Right kidney (tissue), 9 donors: Measurements from ENCODE around the gene UTP11.
"Not testable (repeated sequence)": the region's sequence is repeated elsewhere in the genome, so short reads cannot be mapped to it uniquely, and the experiment has no call there.

Source experiments
- DNase-seq: peaks from one replicate; pipeline ENCODE4 v3.0.0-alpha.2; 2016
- long read RNA-seq, 8 donors: transcript quantifications; one replicate each; lab custom pipeline, GENCODE V29; 2026

Gene UTP11, protein sequence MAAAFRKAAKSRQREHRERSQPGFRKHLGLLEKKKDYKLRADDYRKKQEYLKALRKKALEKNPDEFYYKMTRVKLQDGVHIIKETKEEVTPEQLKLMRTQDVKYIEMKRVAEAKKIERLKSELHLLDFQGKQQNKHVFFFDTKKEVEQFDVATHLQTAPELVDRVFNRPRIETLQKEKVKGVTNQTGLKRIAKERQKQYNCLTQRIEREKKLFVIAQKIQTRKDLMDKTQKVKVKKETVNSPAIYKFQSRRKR
- long read RNA-seq, donor 1, transcript UTP11-201 (8 exons, 2,019 nt), result major isoform, 21 of 22 reads
- long read RNA-seq, donor 1, partial matches to known transcripts, result 0 of 22 reads
- long read RNA-seq, donor 1, other reads (novel, unspliced or antisense), result 0 of 22 reads
- long read RNA-seq, donor 2, transcript UTP11-201 (8 exons, 2,019 nt), result major isoform, 10 of 10 reads
- long read RNA-seq, donor 2, partial matches to known transcripts, result 0 of 10 reads
- long read RNA-seq, donor 2, other reads (novel, unspliced or antisense), result 0 of 10 reads
- long read RNA-seq, donor 3, transcript UTP11-201 (8 exons, 2,019 nt), result major isoform, 11 of 13 reads
- long read RNA-seq, donor 3, partial matches to known transcripts, result 0 of 13 reads
- long read RNA-seq, donor 3, other reads (novel, unspliced or antisense), result 0 of 13 reads
- long read RNA-seq, donor 4, transcript UTP11-201 (8 exons, 2,019 nt), result major isoform, 16 of 19 reads
- long read RNA-seq, donor 4, partial matches to known transcripts, result 0 of 19 reads
- long read RNA-seq, donor 4, other reads (novel, unspliced or antisense), result 0 of 19 reads
- long read RNA-seq, donor 5, transcript UTP11-201 (8 exons, 2,019 nt), result major isoform, 35 of 36 reads
- long read RNA-seq, donor 5, partial matches to known transcripts, result 0 of 36 reads
- long read RNA-seq, donor 5, other reads (novel, unspliced or antisense), result 0 of 36 reads
- long read RNA-seq, donor 6, transcript UTP11-201 (8 exons, 2,019 nt), result major isoform, 15 of 18 reads
- long read RNA-seq, donor 6, partial matches to known transcripts, result 0 of 18 reads
- long read RNA-seq, donor 6, other reads (novel, unspliced or antisense), result 0 of 18 reads
- long read RNA-seq, donor 7, transcript UTP11-201 (8 exons, 2,019 nt), result major isoform, 24 of 47 reads
- long read RNA-seq, donor 7, partial matches to known transcripts, result 21 of 47 reads
- long read RNA-seq, donor 7, other reads (novel, unspliced or antisense), result 0 of 47 reads
- long read RNA-seq, donor 8, transcript UTP11-201 (8 exons, 2,019 nt), result major isoform, 13 of 14 reads
- long read RNA-seq, donor 8, partial matches to known transcripts, result 0 of 14 reads
- long read RNA-seq, donor 8, other reads (novel, unspliced or antisense), result 0 of 14 reads

DNA sequence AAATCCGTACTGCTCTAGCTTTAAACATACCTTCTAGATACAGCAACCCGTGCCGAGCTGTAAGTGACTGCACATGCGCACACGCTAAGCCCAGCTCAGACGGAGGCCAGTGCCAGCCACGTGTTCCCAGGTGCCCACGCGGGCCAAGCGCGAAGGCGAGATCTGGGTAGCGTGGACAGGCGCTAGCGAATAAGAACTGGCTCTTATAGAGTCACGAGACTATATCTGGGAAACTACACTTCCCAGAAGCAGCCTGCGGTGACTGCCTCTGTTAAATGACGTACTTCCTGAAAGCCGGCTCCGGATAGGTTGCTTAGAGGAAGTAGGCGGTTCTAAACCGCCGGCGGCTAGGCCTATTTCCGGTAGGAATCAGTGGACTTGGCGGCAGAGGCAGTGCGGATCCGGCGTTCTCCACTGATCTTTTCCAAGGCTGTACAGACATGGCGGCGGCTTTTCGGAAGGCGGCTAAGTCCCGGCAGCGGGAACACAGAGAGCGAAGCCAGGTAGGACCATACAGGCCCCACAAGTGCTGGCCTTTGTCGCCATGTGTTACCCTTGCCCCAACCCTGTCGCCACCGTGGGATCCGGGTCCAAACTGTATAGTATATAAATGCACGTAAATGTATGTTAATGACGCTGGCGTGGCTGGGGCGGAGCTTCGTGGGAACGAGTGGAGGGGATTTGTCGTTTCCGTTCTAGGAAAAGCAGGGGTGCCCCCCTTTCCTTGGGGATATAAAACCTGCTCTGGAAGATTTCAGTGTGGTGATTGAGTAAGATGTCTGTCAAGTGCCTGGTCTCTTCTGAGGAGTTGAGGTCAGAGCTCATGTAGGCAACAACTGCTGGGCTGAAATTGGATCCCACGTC lies at the start of gene UTP11:
Gene UTP11, plus strand, starts transcription at position 372 of the 864 bp plus-strand sequence. Its CDS starts 69 bp downstream, at position 441.
- DNase-seq, result peak; percentile 88

DNA sequence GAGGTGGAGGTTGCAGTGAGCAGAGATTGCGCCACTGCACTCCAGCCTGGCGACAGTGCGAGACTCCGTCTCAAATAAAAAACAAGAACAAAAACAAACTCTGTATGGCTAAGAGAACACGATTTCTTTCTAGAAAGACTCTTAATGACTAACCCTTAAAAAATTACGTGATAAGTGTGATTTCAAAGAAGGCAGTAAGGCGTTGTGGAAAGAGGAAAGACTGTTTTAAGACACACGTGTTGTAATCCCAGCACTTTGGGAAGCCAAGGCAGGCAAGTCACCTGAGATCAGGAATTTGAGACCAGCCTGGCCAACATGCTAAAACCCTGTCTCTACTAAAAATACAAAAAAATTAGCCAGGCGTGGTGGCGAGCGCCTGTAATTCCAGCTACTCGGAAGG lies 48.4 kb upstream of the UTP11 start:
- not testable (repeated sequence) for DNase-seq

DNA sequence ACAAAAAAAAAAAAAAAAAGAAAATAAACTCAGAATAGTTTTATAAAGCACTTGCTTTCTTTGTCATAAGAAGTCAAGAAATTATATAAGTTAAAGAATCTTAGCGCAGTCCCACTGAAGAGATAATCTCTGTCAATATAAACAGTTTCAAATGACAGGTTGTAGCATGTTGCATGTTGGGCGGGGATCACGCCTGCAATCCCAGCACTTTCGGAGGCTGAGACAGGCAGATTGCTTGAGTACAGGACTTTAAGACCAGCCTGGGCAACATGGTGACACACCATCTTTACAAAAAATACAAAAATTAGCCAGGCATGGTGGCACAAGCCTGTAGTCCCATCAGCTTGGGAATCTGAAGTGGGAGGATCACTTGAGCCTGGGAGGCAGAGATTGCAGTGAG lies 47.2 kb upstream of the UTP11 start:
- no peak for DNase-seq

DNA sequence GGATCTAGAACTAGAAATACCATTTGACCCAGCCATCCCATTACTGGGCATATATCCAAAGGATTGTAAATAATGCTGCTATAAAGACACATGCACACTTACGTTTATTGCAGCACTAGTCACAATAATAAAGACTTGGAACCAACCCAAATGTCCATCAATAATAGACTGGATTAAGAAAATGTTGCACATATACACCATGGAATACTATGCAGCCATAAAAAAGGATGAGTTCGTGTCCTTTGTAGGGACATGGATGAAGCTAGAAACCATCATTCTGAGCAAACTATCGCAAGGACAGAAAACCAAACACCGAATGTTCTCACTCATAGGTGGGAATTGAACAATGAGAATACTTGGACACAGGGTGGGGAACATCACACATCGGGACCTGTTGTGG lies 38.9 kb upstream of the UTP11 start:
- not testable (repeated sequence) for DNase-seq

DNA sequence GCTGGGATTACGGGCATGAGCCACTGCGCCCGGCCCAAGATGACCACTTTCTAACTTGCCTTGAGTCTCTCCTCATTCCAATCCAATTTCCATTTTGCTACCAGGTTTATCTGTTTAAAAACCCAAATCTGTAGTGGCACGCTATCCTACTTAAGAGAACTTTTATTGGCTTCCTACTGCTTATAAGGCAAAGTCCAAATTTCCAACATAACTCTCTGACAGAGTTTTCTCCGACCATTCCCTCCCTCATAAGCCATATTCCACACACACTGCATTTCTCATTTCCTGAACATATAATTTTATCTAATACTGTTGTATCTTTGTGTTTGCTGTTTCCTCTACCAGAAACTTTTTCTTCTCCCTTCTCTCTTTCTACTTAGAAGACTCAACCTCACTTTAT lies 38.0 kb upstream of the UTP11 start:
- no peak for DNase-seq

DNA sequence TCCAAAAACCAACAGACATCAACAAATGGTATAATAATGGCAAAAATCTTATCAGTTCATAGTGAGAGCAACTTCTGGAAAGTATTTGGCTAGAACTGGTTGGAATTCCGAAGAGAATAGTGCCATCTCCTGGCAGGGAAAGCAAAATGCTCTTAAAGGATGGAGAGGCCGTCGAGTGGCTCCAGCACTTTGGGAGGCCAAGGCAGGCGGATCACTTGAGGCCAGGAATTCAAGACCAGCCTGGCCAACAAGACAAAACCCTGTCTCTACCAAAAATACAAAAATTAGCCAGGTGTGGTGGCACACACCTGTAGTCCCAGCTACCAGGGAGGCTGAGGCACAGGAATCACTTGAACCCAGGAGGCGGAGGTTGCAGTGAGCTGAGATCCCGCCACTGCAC lies 37.5 kb upstream of the UTP11 start:
- DNase-seq, result not testable (repeated sequence)

DNA sequence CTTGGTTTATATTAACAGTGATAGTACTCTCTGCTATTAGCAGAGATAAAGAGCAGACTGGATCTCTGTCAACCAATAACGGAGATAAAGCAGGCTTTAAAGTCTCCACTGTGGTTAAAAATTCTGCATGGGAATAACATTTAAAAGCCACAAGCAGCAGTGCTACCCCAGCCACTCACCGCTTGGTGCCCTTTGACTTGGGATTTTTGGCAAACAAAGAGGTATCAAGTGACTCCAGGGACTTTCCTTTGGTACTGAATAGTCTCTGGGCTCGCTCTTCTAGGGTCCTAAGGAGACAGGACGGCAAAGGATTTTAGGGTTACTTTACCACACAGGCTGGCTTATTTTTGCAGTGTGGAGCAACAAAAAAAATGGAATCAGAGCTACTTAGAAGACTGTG lies 34.0 kb upstream of the UTP11 start:
- DNase-seq, result no peak

DNA sequence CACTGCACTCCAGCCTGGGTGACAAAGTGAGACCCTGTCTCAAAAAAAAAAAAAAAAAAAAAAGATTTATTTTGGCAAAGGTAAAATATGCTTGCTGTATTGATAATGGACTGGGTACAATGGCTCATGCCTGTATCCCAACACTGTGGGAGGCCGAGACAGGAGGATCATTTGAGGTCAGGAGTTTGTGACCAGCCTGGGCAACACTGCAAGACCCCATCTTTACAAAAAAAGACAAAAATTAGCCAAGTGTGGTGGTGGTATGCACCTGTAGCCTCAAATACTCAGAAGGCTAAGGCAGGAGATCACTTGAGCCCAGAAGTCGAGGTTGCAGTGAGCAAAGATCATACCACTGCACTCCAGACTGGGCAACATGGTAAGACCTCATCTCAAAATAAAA lies 29.0 kb upstream of the UTP11 start:
- DNase-seq, result no peak

DNA sequence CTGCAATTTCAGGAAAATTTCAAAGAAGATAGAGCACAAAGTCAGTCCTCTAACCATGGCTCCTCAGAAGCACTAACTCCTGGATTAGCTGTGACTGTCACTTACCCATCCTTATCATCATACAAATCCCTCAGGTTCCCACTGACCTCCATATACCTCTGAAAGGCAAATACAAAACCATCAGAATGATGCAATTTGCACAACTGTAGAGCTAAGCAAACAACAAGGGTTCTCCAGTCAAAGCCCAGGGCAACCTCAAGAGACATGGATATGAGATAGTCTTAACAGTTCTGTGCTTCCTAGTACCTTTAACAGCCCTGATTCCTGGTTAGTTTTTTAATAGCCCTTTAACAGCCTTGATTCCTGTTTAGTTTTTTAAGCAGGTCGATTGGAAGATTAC lies 24.9 kb upstream of the UTP11 start:
- no peak for DNase-seq

DNA sequence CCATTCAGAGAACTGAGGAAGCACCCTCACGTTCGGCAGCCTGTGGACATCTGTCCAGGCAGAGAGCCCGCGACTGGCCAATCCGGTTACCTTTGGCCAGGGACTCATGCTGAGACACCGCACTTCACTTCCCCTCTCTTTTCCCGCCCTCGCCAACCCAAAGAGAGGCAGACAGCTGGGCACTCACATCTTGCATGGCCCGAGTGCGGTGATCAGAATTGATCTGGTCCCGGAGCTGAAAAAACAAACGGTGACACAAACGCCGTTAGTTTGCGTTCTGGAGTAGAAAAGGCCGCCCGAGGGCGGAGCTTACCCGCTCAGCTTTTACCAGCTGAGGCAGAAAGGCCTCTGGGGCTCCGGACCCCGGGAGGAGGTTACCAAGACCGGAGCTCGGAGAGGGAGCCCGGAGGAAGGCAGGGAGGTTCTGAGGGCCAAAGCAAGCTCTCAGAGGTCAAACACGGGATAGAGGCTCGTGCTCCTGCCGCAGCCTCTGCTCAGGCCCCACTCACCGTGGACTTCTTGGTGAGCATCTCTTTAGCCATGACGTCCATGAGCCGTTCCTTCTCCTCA lies 23.1 kb upstream of the UTP11 start:
- DNase-seq, result no peak

DNA sequence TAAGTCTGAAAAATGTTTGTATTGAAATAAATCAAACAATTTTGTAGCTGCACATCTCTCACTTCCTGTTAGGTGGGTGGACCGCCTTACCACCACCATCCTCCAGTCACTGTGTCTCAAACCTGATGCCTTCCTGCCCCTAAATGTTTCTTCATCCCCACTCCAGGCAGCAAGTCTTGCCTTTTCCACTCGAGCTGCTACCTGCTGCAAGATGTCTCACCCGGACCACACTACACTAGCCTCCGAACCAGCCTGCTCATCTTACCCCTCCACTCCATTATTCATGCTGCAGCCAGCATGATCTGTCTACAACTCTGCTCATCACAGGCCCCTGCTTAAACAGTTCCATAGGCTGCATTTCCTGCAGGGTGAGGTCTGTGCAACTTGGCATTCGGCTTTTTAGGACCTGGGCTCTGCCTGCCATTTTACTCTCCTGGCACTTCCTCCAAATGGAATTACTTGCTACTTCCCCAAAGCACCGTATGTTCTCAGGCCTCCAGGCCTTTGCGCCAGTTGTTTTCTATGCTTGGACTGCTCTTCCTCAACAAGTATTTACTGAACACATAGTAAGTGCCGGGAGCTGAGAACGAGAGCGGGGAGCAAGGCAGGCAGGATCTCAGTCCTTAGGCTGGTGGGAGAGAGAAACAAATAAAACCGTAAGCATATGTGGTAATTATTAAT lies 17.5 kb upstream of the UTP11 start:
- DNase-seq, result no peak

DNA sequence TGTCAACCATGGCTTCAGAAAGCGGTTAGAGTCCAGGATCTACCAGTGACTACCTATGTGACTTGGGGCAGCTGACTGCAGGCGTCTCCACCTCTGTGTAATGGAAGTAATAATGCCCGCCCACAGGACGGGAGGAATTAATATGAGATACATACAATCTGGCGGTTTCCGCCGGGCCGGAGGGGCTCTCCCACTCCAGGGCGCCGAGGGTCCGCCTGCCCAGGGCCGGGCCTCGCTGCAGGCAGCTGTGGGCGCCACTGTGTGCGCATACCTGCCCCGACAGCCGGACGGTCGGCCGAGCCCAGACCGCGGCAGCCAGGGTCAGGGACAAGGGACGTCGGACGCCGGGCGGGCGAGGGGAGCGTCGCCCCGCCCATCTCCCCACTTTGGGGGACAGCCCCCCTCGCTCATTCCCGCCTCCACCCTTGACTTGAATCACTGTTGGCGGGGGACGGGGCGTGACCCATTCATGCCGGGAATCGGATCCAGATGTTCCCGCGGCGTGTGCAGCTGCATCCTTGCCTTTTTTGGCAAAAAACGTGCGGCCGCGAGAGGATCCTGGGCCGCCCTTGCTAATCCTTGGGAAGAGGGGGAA lies 16.7 kb upstream of the UTP11 start:
- DNase-seq, result peak; percentile 91

DNA sequence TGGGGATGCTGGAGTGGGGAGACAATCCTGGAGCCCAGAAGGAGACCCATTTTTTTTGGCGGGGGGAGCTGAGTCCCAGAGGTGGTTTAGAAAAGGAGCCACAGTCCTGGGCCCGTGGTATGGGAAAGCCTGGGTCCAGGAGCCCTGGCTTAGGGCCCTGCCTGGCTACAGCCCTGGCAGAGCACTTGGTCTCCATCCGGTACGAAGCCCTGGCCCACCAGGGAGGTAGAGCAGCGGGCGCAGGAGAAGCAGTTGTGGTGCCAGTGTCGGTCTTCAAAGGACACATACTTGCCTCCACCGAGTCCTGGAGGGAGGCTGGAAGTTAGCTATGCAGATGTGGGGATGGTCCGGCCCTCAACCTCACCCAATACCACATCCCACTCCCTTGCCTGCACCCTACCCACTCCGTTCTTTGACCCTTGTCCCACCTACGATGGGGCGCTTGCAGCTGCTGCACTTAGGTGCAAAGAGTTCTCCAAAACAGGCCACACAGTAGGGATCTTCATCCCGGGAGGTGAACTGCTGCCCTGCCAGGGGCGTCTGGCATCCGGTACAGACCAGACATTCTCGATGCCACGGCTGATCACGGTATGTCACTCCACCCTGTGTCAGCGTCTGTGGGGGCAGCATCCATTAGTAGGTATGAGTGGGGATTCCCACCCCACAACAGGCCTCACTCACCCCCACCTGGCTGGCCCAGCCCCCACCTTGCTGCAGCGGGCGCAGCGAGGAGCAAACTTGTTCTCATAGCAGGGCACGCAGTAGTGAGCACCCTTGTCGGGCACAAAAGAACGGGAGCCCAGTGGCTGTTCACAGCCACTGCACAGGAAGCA lies 15.1 kb upstream of the UTP11 start:
- DNase-seq, result no peak

DNA sequence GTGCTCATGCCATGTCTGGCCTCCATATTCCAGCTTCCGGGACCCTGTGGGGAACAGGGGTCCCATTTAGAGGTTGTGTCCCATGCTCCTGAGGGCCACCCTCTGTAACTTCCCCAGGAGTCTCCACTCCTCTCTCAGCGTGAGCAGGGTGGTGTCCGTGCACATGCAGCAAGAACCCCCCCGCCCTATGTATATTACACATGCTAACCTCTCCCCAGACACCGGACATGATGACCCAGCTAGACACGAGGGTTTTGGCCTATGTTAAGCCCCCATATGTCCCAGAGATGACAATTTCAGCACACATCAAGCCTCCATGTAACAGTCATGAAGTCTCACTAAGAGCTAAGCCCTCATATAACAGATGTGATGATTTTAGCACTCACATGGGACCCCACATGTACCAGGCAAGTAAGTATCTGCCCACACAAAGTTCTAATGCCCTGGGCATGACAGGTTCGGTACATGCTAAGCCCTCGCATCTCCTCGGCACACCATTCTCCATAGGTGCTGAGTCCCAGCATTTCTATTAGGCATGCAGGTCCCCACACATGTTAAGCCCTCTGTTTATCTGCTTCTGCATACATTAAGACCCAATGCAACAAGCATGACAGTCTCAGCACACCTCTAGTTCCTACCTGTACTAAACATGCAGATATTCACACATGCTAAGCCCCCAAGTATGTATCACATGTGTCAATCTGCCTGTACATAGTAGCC lies 14.3 kb upstream of the UTP11 start:
- no peak for DNase-seq

DNA sequence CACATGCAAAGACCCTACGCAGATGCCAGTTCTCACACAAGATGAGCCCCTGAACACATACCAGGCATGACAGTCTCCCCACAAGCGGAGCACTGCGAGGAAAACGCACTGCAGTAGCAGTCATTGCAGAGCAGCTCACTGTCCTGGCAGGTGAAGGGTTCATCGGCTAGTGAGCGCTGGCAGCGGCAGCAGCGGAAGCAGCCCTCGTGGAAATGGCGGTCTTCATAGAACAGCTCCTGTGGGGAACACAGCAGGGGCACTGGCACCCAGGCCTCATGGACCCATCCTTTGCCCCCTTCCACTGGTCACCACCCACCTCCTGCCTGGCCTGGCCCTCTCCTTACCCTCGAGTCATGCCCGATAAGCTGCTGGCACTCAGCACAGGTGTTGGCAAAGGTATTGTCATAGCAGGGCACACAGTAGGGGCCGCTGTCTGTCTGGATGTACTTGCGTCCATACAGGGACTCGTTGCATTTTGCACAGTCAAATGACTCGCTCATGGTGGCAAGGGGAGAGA lies 13.6 kb upstream of the UTP11 start:
- DNase-seq, result no peak

DNA sequence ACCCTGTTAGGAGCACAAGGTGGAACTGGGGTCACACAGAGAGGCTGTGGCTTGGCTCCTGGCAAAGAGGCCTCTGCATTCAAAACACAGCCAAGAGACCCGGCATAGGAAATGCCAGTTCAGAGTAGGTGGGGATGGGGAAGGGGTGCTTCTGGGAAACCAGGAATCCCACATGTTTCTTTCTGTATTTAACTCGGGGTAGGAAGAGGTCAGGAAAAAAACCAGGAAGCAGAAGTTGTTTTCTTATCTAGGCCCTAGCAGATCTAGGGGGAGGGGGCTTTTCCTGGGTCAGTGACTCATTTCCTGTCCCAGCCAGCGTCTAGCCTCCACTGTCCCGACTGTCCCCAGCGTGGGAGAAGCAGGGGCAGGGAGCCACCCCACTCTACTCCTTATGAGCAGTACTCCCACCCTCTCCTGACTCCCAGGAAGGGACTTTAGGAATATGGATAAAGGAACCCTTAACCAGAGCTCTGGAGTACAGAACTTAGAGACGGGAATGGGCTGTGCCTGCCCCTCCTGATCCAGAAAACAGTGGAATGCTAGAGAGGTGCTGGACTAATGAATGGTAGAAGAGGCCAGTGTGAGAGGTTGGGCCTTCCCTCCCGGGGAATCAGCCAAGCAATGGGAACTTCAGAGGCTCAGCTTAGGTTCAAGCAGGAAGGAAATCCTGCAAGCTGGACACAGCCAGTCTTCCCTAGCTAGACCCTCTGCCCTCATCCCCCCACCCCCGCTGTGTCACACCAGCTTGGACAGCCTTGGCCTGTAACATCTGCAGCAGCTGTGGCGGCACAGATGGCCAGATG lies 12.9 kb upstream of the UTP11 start:
- peak; percentile 64 for DNase-seq

DNA sequence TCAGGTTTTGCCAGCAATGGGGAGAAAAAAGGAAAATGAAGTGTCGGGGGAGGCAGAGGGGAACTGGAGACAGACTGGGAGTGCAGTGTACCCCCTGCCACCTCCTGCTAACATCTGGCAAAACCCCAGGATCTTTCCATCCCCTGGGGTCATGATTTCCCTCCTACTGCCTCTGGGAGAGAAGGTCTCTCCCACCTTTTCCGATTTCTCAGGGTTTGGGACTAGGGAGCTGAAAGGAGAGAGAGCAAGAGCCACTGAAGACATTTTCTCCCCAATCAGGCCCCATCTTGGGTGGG lies 12.4 kb upstream of the UTP11 start:
- peak; percentile 69 for DNase-seq
